H1 (cell line): ENCODE data around the gene LSR. TPM values are rescaled to one million over a fixed set of nuclear protein-coding genes. Genes with fewer than 3 reads are reported as not detected.

ENCODE experiments used
- CTCF ChIA-PET: fragments of 300-600 bp; sonication (Branson Sonifier 250); formaldehyde crosslinking; loops from one replicate; lab custom pipeline; 2021; ENCODE audit not compliant: partially characterized antibody; lab: Charles Lee
- POLR2A ChIA-PET: fragments of 300-600 bp; sonication (Branson Sonifier 250); formaldehyde crosslinking; loops from one replicate; lab custom pipeline; 2021; ENCODE audit warnings: inconsistent platforms; ENCODE audit not compliant: partially characterized antibody; lab: Charles Lee
- DNase-seq, 2 experiments: peaks; one replicate each; pipeline versions ENCODE4 v3.0.0 to v3.0.0-alpha.2; 2010 to 2022; ENCODE audit warnings: low spot score in 2 of 2, low read depth in 1 of 2, mixed read lengths in 1 of 2
- FAIRE-seq: peaks from 2 replicates; lab custom pipeline; 2011; peaks lifted over from hg19 to GRCh38; lab: Jason Lieb, UNC
- H2AFZ ChIP-seq: 2 replicates; pipeline ENCODE4 v1.8.1; 2012; ENCODE audit warnings: low read length, inconsistent platforms
- H2AK5ac ChIP-seq: 2 replicates; pipeline ENCODE4 v1.6.1; 2013; ENCODE audit warnings: low read depth, low read length
- H2BK120ac ChIP-seq: replicated peaks from 2 replicates; pipeline ENCODE3; 2013; ENCODE audit warnings: low read depth, low read length, inconsistent platforms
- H2BK12ac ChIP-seq: 2 replicates; pipeline ENCODE4 v1.6.1; 2013; ENCODE audit warnings: low read depth, low read length
- H2BK15ac ChIP-seq: 2 replicates; pipeline ENCODE4 v1.6.1; 2013; ENCODE audit warnings: low read length
- H2BK20ac ChIP-seq: 2 replicates; pipeline ENCODE4 v1.6.1; 2013; ENCODE audit warnings: low read length
- H2BK5ac ChIP-seq: 2 replicates; pipeline ENCODE4 v1.6.1; 2013; ENCODE audit warnings: low read depth, low read length
- H3K14ac ChIP-seq: 2 replicates; pipeline ENCODE4 v1.6.1; 2013; ENCODE audit warnings: inconsistent platforms; ENCODE audit not compliant: insufficient read length
- H3K18ac ChIP-seq: 2 replicates; pipeline ENCODE4 v1.6.1; 2013; ENCODE audit warnings: low read length; ENCODE audit errors: extremely low read depth
- H3K23ac ChIP-seq: 2 replicates; pipeline ENCODE4 v1.6.1; 2013; ENCODE audit warnings: inconsistent platforms; ENCODE audit not compliant: insufficient read length
- H3K23me2 ChIP-seq: 2 replicates; pipeline ENCODE4 v1.6.1; 2013; ENCODE audit warnings: low read depth, low read length
- H3K27ac ChIP-seq: 2 replicates; pipeline ENCODE4 v1.6.1; 2011; ENCODE audit warnings: low read depth, low read length, inconsistent platforms
- H3K27me3 ChIP-seq, 4 experiments: replicated peaks in 1 of 4; 1 replicate in 1 of 4; 2 replicates in 3 of 4; pipeline versions ENCODE4 v1.6.1 to v1.8.1; 2011 to 2013; ENCODE audit warnings: low read length in 3 of 4, mild to moderate bottlenecking in 3 of 4, inconsistent platforms in 2 of 4, mixed read lengths in 2 of 4, moderate library complexity in 1 of 4; ENCODE audit not compliant: control insufficient read depth in 3 of 4, insufficient read depth in 3 of 4; ENCODE audit errors: extremely low read depth in 1 of 4
- H3K36me3 ChIP-seq, 4 experiments: 2 replicates each; pipeline versions ENCODE4 v1.6.1 to v1.8.1; 2011 to 2013; ENCODE audit warnings: mild to moderate bottlenecking in 4 of 4, low read length in 3 of 4, moderate library complexity in 2 of 4, control low read depth in 1 of 4, inconsistent platforms in 1 of 4; ENCODE audit not compliant: insufficient read depth in 4 of 4, control insufficient read depth in 2 of 4
- H3K4ac ChIP-seq: replicated peaks from 2 replicates; pipeline ENCODE3; 2013; ENCODE audit warnings: low read length, low read depth, mixed read lengths, inconsistent platforms; ENCODE audit not compliant: insufficient read length
- H3K4me1 ChIP-seq, 4 experiments: replicated peaks in 1 of 4; 1 replicate in 1 of 4; 2 replicates in 3 of 4; pipeline versions ENCODE4 v1.6.1 to v1.8.1; 2011 to 2013; ENCODE audit warnings: low read length in 3 of 4, inconsistent platforms in 2 of 4, mixed read lengths in 1 of 4; ENCODE audit not compliant: insufficient read depth in 4 of 4, control insufficient read depth in 3 of 4
- H3K4me2 ChIP-seq, 2 experiments: 2 replicates each; pipeline versions ENCODE4 v1.6.1 to v1.8.1; 2011 to 2013; ENCODE audit warnings: low read depth in 2 of 2, low read length in 2 of 2, control low read depth in 1 of 2, inconsistent platforms in 1 of 2, mild to moderate bottlenecking in 1 of 2; ENCODE audit not compliant: insufficient read depth in 1 of 2
- H3K4me3 ChIP-seq, 4 experiments: fragments of 200-600, 300-600 bp in 1 of 4; sonication (generic), shearing (Covaris generic), sonication (Bioruptor Twin) in 1 of 4; 2 replicates each; pipeline versions ENCODE4 v1.5.1 to v1.8.1; 2011 to 2016; ENCODE audit warnings: low read length in 4 of 4, low read depth in 3 of 4, control low read depth in 2 of 4, inconsistent platforms in 2 of 4, mild to moderate bottlenecking in 2 of 4, mixed read lengths in 1 of 4, moderate library complexity in 1 of 4; ENCODE audit not compliant: insufficient read depth in 2 of 4; ENCODE audit errors: extremely low read depth in 1 of 4
- H3K56ac ChIP-seq: replicated peaks from 2 replicates; pipeline ENCODE3; 2013; ENCODE audit warnings: low read depth, mild to moderate bottlenecking, mixed read lengths, low read length, inconsistent platforms; ENCODE audit not compliant: insufficient read length
- H3K79me1 ChIP-seq: 2 replicates; pipeline ENCODE4 v1.6.1; 2013; ENCODE audit warnings: low read depth, low read length, control low read depth
- H3K79me2 ChIP-seq, 2 experiments: 2 replicates each; pipeline versions ENCODE4 v1.6.1 to v1.8.1; 2012 to 2013; ENCODE audit warnings: low read length in 2 of 2, mild to moderate bottlenecking in 2 of 2, inconsistent platforms in 1 of 2; ENCODE audit not compliant: insufficient read depth in 2 of 2, control insufficient read depth in 1 of 2
- H3K9ac ChIP-seq, 4 experiments: replicated peaks in 1 of 4; 1 replicate in 1 of 4; 2 replicates in 3 of 4; pipeline versions ENCODE4 v1.6.1 to v1.8.1; 2011 to 2013; ENCODE audit warnings: low read depth in 3 of 4, low read length in 3 of 4, control low read depth in 2 of 4, mild to moderate bottlenecking in 2 of 4, moderate library complexity in 2 of 4, inconsistent platforms in 1 of 4; ENCODE audit errors: extremely low read depth in 1 of 4
- H3K9me3 ChIP-seq, 2 experiments: 2 replicates each; pipeline versions ENCODE4 v1.6.1 to v1.8.1; 2012 to 2013; ENCODE audit warnings: mild to moderate bottlenecking in 2 of 2, moderate library complexity in 2 of 2, control low read depth in 1 of 2, inconsistent platforms in 1 of 2, low read depth in 1 of 2, low read length in 1 of 2, mixed read lengths in 1 of 2; ENCODE audit not compliant: insufficient read depth in 2 of 2
- H4K20me1 ChIP-seq, 2 experiments: replicated peaks in 1 of 2; 2 replicates each; pipeline versions ENCODE3 to v1.8.1; 2011 to 2013; ENCODE audit warnings: inconsistent platforms in 2 of 2, low read length in 2 of 2, mild to moderate bottlenecking in 1 of 2; ENCODE audit not compliant: insufficient read depth in 2 of 2, control insufficient read depth in 1 of 2
- H4K5ac ChIP-seq: 2 replicates; pipeline ENCODE4 v1.6.1; 2013; ENCODE audit warnings: low read length, low read depth, mixed read lengths, inconsistent platforms; ENCODE audit not compliant: insufficient read length
- H4K8ac ChIP-seq: 2 replicates; pipeline ENCODE4 v1.8.0; 2013; ENCODE audit warnings: mild to moderate bottlenecking, moderate library complexity, low read length, inconsistent platforms; ENCODE audit not compliant: insufficient read depth; ENCODE audit errors: extremely low read depth
- H4K91ac ChIP-seq: replicated peaks from 2 replicates; pipeline ENCODE3; 2013; ENCODE audit warnings: low read length, mixed read lengths, inconsistent platforms; ENCODE audit not compliant: insufficient read length
- CTBP2 ChIP-seq: IDR thresholded peaks from 2 replicates; pipeline ENCODE4 v1.7.0; 2011; ENCODE audit warnings: borderline replicate concordance, mild to moderate bottlenecking, moderate library complexity, mixed read lengths, low read length; ENCODE audit not compliant: insufficient read depth, insufficient read length
- E2F6 ChIP-seq: IDR thresholded peaks from 2 replicates; pipeline ENCODE4 v1.6.1; 2012; ENCODE audit warnings: inconsistent platforms
- EP300 ChIP-seq, 2 experiments: IDR thresholded peaks; 1 replicate in 1 of 2; 2 replicates in 1 of 2; pipeline ENCODE4 v1.6.1; 2011 to 2012; ENCODE audit warnings: low read depth in 2 of 2, low read length in 2 of 2, mild to moderate bottlenecking in 2 of 2, borderline replicate concordance in 1 of 2, inconsistent platforms in 1 of 2, moderate library complexity in 1 of 2
- KDM1A ChIP-seq: fragments of 200-600, 300-600 bp; sonication (generic); IDR thresholded peaks from 2 replicates; pipeline ENCODE4 v1.7.1; 2016; ENCODE audit warnings: mild to moderate bottlenecking, low read length, borderline replicate concordance
- RNF2 ChIP-seq: fragments of 200-900, 300-1000 bp; sonication (generic); IDR thresholded peaks from 2 replicates; pipeline ENCODE4 v1.7.1; 2016; ENCODE audit warnings: borderline replicate concordance, low read depth, mild to moderate bottlenecking, antibody characterized with exemption, low read length; ENCODE audit not compliant: poor library complexity, severe bottlenecking; ENCODE audit errors: missing control alignments
- RXRA ChIP-seq: IDR thresholded peaks from 2 replicates; pipeline ENCODE4 v1.6.1; 2011; ENCODE audit warnings: low read depth, mild to moderate bottlenecking, low read length, moderate library complexity; ENCODE audit not compliant: insufficient read depth
- SIN3A ChIP-seq, 2 experiments: IDR thresholded peaks in 1 of 2; conservative IDR thresholded peaks in 1 of 2; 2 replicates each; pipeline ENCODE4 v1.6.1; 2011 to 2012; ENCODE audit warnings: low read length in 2 of 2, improper control_type of control experiment in 1 of 2, low read depth in 1 of 2, mild to moderate bottlenecking in 1 of 2
- WGBS, 2 experiments: shearing (Covaris generic) in 1 of 2; methylation state at CpG; one replicate each; pipeline versions ENCODE4 v1.1.6 to v1.1.7; 2013 to 2015; ENCODE audit warnings: low lambda C conversion rate in 2 of 2, mixed read lengths in 2 of 2, inconsistent platforms in 1 of 2, low coverage in 1 of 2, missing lambda C conversion rate in 1 of 2; ENCODE audit not compliant: insufficient replicate concordance in 2 of 2, insufficient coverage in 1 of 2, insufficient read length in 1 of 2; ENCODE audit errors: extremely low coverage in 1 of 2, missing lambda C conversion rate in 1 of 2; 5-methylcytosine and 5-hydroxymethylcytosine counted together
- polyA plus RNA-seq, 7 experiments: library from polyadenylated mRNA; depleted of rRNA in 3 of 7; stranded (reverse) in 5 of 7; unstranded in 2 of 7; fragments of >200 nt in 5 of 7; fragments of 200-250 nt in 2 of 7; gene quantifications; 1 replicate in 5 of 7; 2 replicates in 1 of 7; 4 replicates in 1 of 7; pipeline versions ENCODE4 v1.2.1 to v1.2.3, GENCODE V29; 2011 to 2013; ENCODE audit warnings: missing spikeins in 2 of 7, mixed read lengths in 2 of 7
- total RNA-seq: library from RNA; stranded (reverse); fragmentation: NEBNext Ultra II Directional; extraction: Animal tissue kit (Norgen Biotek cat#: 25700); gene quantifications from 2 replicates; pipeline ENCODE4 v1.2.1, GENCODE V29; 2021

The LSR gene
- total and polyA plus RNA-seq, 2 of the 8 experiments (the other 6 are each of a cell fraction or from before 2014, with no cell fraction given): 159 to 186 TPM

DNA sequence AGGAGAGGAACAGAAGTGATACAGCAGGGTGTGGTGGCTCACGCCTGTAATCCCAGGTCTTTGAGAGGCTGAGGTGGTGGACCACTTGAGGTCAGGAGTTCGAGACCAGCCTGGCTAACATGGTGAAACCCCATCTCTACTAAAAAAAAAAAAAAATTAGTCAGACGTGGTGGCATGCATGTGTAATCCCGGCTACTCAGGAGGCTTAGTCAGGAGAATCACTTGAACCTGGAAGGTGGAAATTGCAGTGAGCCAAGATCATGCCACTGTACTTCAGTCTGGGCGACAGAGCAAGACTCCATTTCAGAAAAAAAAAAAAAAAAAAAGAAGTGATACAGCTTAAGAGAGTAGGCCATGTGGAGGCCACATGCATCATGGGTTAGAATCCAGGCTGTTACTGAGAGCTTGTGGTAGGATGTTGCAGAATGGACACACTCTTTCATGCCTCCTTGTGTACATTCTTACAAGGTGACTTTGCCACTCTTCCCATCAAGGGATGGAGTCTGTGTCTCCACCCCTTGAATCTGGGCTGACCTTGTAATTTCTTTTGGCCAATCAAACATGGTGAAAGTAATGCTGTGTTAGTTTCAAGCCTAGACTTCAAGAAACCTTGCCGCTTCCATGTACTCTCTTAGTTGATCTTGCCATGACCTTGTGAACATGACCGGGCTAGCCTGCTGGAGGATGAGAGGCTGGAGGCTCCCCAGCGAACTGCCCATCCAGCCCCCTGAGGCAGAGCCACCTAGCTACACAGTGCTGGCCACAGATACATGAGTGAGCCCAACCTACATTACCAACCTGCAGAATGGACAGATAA is 32.6 kb upstream of the LSR start:
- no peak overlapping the region for H4K5ac ChIP-seq
- H3K56ac ChIP-seq: no peak overlapping the region
- H4K91ac ChIP-seq: peak overlapping the region; percentile 87
- H3K23ac ChIP-seq: no peak overlapping the region
- no peak overlapping the region for H2BK20ac ChIP-seq
- no peak overlapping the region for H3K4ac ChIP-seq
- H3K27ac ChIP-seq: no peak overlapping the region
- ChIA-PET POLR2A (interaction anchor here (1.2 to 1.4 kb wide), 3 partner anchors 12 to 15 kb away, joined by 3 to 5 read pairs (median 4); partner anchors contain the start of gene FAM187B), CTCF (interaction anchor here (0.6 to 2.4 kb wide), 16 partner anchors 8 to 161 kb away, joined by 3 to 7 read pairs (median 3); partner anchors contain the start of genes FXYD5 and LGI4)
- H2AK5ac ChIP-seq: no peak overlapping the region
- no peaks in the 10 kb centered on the region for H3K79me1 ChIP-seq
- no peak overlapping the region for H3K18ac ChIP-seq
- no peaks in the 10 kb centered on the region for H3K27me3 ChIP-seq
- H3K79me2 ChIP-seq: no peaks in the 10 kb centered on the region
- no peak overlapping the region for H3K14ac ChIP-seq
- no peak overlapping the region; the same call in 1 of the 2 replicates for H4K8ac ChIP-seq
- H2BK5ac ChIP-seq: peak overlapping the region; percentile 8; the same call in 1 of the 2 replicates
- no peaks in the 10 kb centered on the region for H3K4me1 ChIP-seq
- DNase-seq (no peak), FAIRE-seq (no peak)
- H3K23me2 ChIP-seq: no peaks in the 10 kb centered on the region
- H2AFZ ChIP-seq: no peak overlapping the region
- TF ChIP-seq EP300 (IDR thresholded peaks at IDR 0.05; ENCODE audit: borderline replicate concordance in 1 of 2, low read depth in 2 of 2, low read length in 2 of 2) (no peak), RXRA (no peak), CTBP2 (no peak), RNF2 (no peak), KDM1A (no peak), E2F6 (no peak), SIN3A (conservative IDR thresholded peaks at IDR 0.05 in 1 of 2, IDR thresholded peaks at IDR 0.05 in 1 of 2; ENCODE audit: low read depth in 1 of 2, low read length in 2 of 2) (no peak)
- H2BK120ac ChIP-seq: no peak overlapping the region
- no peaks in the 10 kb centered on the region for H3K36me3 ChIP-seq
- 92% methylated on average over 7 of the region's 8 CpGs; no CpG with 5 or more reads in 1 of the 2 experiments for WGBS, 2 experiments
- H3K4me2 ChIP-seq: no peak overlapping the region
- no peak overlapping the region for H3K4me3 ChIP-seq
- H2BK15ac ChIP-seq: no peak overlapping the region
- no peaks in the 10 kb centered on the region for H4K20me1 ChIP-seq
- H3K9me3 ChIP-seq: peaks cover 4 to 7% of the 10 kb centered on the region in 2 experiments
- no peak overlapping the region; the same call in 1 of the 2 replicates for H2BK12ac ChIP-seq
- no peak overlapping the region for H3K9ac ChIP-seq
